Osteoblast (primary cell): Measurements from ENCODE around the gene ACTL7B. TPM values are rescaled to one million over a fixed set of nuclear protein-coding genes. Genes with fewer than 3 reads are reported as not detected.

ENCODE experiments used
- DNase-seq: peaks from one replicate; pipeline ENCODE4 v3.0.0; 2011; ENCODE audit warnings: low spot score, mixed read lengths; ENCODE audit not compliant: insufficient read length; ENCODE audit errors: missing footprints
- H2AFZ ChIP-seq: 2 replicates; pipeline ENCODE4 v1.6.0; 2011; ENCODE audit warnings: mild to moderate bottlenecking, low read length
- H3K27ac ChIP-seq: 2 replicates; pipeline ENCODE4 v1.5.1; 2011; ENCODE audit warnings: mild to moderate bottlenecking, low read depth, low read length, moderate library complexity
- H3K27me3 ChIP-seq: 2 replicates; pipeline ENCODE4 v1.6.0; 2012; ENCODE audit warnings: mild to moderate bottlenecking, control low read depth, inconsistent platforms, low read length, moderate library complexity; ENCODE audit not compliant: insufficient read depth
- H3K36me3 ChIP-seq: 2 replicates; pipeline ENCODE4 v1.5.1; 2011; ENCODE audit warnings: mild to moderate bottlenecking, low read length, control low read depth, moderate library complexity; ENCODE audit not compliant: insufficient read depth
- H3K4me1 ChIP-seq: 2 replicates; pipeline ENCODE4 v1.5.1; 2011; ENCODE audit warnings: mild to moderate bottlenecking, low read length, control low read depth, moderate library complexity; ENCODE audit not compliant: insufficient read depth
- H3K4me2 ChIP-seq: 2 replicates; pipeline ENCODE4 v1.6.0; 2011; ENCODE audit warnings: mild to moderate bottlenecking, low read length; ENCODE audit not compliant: insufficient read depth
- H3K4me3 ChIP-seq: fragments of 200-600 bp; sonication (generic); 3 replicates; pipeline ENCODE4 v1.5.1; 2012; ENCODE audit warnings: mild to moderate bottlenecking, low read length, inconsistent platforms; ENCODE audit not compliant: insufficient read depth
- H3K79me2 ChIP-seq: 2 replicates; pipeline ENCODE4 v1.6.0; 2012; ENCODE audit warnings: mild to moderate bottlenecking, low read length, control low read depth, inconsistent platforms; ENCODE audit not compliant: insufficient read depth
- H3K9me3 ChIP-seq: 2 replicates; pipeline ENCODE4 v1.5.1; 2011; ENCODE audit warnings: low read depth, low read length, control low read depth
- H4K20me1 ChIP-seq: 2 replicates; pipeline ENCODE4 v1.6.0; 2012; ENCODE audit warnings: mild to moderate bottlenecking, low read length, control low read depth; ENCODE audit not compliant: insufficient read depth
- total RNA-seq: library from RNA; depleted of rRNA; stranded (reverse); fragments of >200 nt; gene quantifications from 2 replicates; pipeline ENCODE4 v1.2.3, GENCODE V29; 2012
- TF ChIP-seq, protein P1 (sequence below): IDR thresholded peaks from 2 replicates; pipeline ENCODE4 v1.5.1; 2011; ENCODE audit warnings: mild to moderate bottlenecking, low read depth, low read length, moderate library complexity; ENCODE audit errors: extremely low read depth

Gene ACTL7B
- total RNA-seq, 1 donor = not detected

DNA sequence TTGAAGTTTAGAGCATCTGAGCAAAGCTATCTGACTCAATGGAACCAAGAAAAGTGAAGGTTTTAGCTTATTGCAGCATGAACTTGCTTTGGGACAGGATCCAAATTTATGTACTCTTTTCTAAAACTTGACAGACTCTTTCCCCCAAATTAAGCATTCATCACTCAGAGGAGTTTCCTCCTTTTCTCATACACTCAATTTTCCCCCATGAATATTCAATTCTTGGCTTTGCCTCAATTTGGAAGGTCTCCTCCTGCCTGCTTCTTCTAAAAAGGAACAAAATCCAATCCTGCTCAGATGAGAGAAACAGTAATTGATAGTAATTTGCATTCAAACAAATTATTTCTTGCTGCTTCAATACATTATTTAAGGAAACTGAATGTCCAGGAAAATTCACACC lies 11.3 kb upstream of the ACTL7B start:
- Histone ChIP-seq H3K79me2 (no peaks in the 10 kb centered on the region), H3K4me3 (no peak overlapping the region), H4K20me1 (no peaks in the 10 kb centered on the region), H3K27ac (no peak overlapping the region), H3K27me3 (no peaks in the 10 kb centered on the region), H3K36me3 (peaks cover 18% of the 10 kb centered on the region), H3K4me2 (no peak overlapping the region), H3K9me3 (no peaks in the 10 kb centered on the region), H3K4me1 (peaks cover 7% of the 10 kb centered on the region), H2AFZ (no peak overlapping the region)
- DNase-seq = no peak
- TF ChIP-seq, protein P1, sequence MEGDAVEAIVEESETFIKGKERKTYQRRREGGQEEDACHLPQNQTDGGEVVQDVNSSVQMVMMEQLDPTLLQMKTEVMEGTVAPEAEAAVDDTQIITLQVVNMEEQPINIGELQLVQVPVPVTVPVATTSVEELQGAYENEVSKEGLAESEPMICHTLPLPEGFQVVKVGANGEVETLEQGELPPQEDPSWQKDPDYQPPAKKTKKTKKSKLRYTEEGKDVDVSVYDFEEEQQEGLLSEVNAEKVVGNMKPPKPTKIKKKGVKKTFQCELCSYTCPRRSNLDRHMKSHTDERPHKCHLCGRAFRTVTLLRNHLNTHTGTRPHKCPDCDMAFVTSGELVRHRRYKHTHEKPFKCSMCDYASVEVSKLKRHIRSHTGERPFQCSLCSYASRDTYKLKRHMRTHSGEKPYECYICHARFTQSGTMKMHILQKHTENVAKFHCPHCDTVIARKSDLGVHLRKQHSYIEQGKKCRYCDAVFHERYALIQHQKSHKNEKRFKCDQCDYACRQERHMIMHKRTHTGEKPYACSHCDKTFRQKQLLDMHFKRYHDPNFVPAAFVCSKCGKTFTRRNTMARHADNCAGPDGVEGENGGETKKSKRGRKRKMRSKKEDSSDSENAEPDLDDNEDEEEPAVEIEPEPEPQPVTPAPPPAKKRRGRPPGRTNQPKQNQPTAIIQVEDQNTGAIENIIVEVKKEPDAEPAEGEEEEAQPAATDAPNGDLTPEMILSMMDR = no peak

DNA sequence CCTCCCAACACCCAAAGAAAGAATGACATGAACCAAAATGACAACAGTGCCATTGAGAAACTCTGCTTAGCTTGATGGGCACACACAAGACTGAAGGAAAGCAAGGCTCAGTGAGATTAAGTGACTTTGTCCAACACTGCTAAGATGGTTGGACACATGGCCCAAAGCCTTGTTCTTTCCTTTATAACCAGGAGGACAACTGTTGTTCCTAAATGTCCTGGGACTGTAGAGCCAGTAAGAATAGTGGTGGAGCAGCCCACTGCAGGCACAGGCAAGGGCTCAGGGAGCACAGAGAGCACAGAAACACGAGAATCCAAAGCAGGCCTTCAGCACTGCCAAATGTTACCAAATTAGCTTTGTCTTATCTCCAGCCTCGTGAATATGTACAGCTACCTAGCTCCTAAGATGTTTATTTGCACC lies 10.2 kb upstream of the ACTL7B start:
- Histone ChIP-seq H3K9me3 (no peaks in the 10 kb centered on the region), H3K36me3 (peaks cover 8% of the 10 kb centered on the region), H3K27ac (no peak overlapping the region), H3K4me3 (no peak overlapping the region), H3K4me1 (peaks cover 7% of the 10 kb centered on the region), H2AFZ (no peak overlapping the region), H4K20me1 (no peaks in the 10 kb centered on the region), H3K27me3 (no peaks in the 10 kb centered on the region), H3K79me2 (no peaks in the 10 kb centered on the region), H3K4me2 (no peak overlapping the region)
- TF ChIP-seq, protein P1 = no peak
- DNase-seq = no peak

DNA sequence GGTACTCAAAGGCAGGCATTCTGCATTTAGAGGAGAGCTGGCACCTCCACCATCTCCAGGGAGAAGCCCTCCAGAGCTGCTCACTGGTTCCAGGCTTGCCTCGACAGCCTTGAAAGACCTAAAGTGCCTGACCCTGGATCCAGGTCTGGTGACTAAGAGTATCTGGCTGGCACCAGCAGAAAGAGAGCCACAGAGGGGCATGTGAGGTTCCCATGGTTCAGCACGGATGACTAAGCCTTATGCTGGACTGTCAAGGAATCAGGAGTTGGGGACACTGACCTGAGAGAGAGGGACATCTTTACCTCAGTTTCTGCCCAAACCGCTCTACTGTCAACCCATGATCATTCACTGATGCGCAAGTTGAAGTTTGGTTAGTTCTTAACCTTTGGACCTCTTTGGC lies 9.3 kb upstream of the ACTL7B start:
- no peak for DNase-seq
- Histone ChIP-seq H3K36me3 (peaks cover 3% of the 10 kb centered on the region), H3K9me3 (no peaks in the 10 kb centered on the region), H3K4me3 (no peak overlapping the region), H2AFZ (no peak overlapping the region), H3K27me3 (no peaks in the 10 kb centered on the region), H4K20me1 (no peaks in the 10 kb centered on the region), H3K79me2 (no peaks in the 10 kb centered on the region), H3K4me1 (peaks cover 9% of the 10 kb centered on the region), H3K4me2 (no peak overlapping the region), H3K27ac (no peak overlapping the region)
- TF ChIP-seq, protein P1 = no peak

DNA sequence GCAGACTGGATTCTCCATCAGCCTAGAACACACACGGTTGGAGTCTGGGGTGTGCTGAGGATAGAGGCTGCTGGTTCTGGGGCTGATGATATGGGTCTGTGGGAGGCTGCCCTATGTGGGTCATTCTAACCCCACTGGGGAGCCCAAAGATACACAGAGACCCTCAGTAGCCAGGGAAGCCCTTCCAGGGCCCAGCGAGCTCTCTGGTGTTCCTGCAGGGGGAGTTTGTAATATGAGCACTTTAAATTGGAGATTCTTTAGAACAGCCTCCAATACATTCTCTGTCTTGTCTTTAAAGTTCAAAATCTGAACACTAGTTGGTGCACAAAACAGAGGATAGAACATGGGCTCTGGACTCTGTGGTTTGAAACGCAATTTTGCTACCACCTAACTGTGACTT lies 8.7 kb upstream of the ACTL7B start:
- H3K4me2 ChIP-seq = no peak overlapping the region
- no peak overlapping the region for H3K4me3 ChIP-seq
- no peaks in the 10 kb centered on the region for H4K20me1 ChIP-seq
- no peaks in the 10 kb centered on the region for H3K9me3 ChIP-seq
- H2AFZ ChIP-seq = no peak overlapping the region
- peaks cover 3% of the 10 kb centered on the region for H3K36me3 ChIP-seq
- no peak overlapping the region for H3K27ac ChIP-seq
- H3K27me3 ChIP-seq = no peaks in the 10 kb centered on the region
- no peak for DNase-seq
- TF ChIP-seq, protein P1 = no peak
- H3K4me1 ChIP-seq = peaks cover 11% of the 10 kb centered on the region
- no peaks in the 10 kb centered on the region for H3K79me2 ChIP-seq
